H9 (cell line): ENCODE measurements around the gene MFSD11. TPM values are rescaled to one million over a fixed set of nuclear protein-coding genes. Genes with fewer than 3 reads are reported as not detected.

Experiments used
- DNase-seq: peaks from one replicate; pipeline ENCODE4 v3.0.0-alpha.2; 2017
- H2AFZ ChIP-seq: one replicate; pipeline ENCODE4 v1.6.1; 2013; ENCODE audit warnings: mild to moderate bottlenecking, low read length, control low read depth, moderate library complexity
- H2AK5ac ChIP-seq: 2 replicates; pipeline ENCODE4 v1.6.1; 2013; ENCODE audit warnings: low read length, control low read depth, mixed read lengths; ENCODE audit not compliant: insufficient read length
- H2BK120ac ChIP-seq: one replicate; pipeline ENCODE4 v1.6.1; 2013; ENCODE audit warnings: low read depth, mild to moderate bottlenecking, low read length, control low read depth, inconsistent platforms; ENCODE audit not compliant: poor library complexity, severe bottlenecking
- H2BK12ac ChIP-seq: 2 replicates; pipeline ENCODE4 v1.6.1; 2013; ENCODE audit warnings: low read length, control low read depth, mixed read lengths, low read depth; ENCODE audit not compliant: insufficient read length
- H2BK15ac ChIP-seq: 2 replicates; pipeline ENCODE4 v1.6.1; 2013; ENCODE audit warnings: low read depth, low read length, control low read depth
- H2BK20ac ChIP-seq: one replicate; pipeline ENCODE4 v1.6.1; 2013; ENCODE audit warnings: low read depth, mild to moderate bottlenecking, low read length, control low read depth, inconsistent platforms; ENCODE audit not compliant: poor library complexity, severe bottlenecking
- H2BK5ac ChIP-seq: 2 replicates; pipeline ENCODE4 v1.6.1; 2013; ENCODE audit warnings: low read length, control low read depth, mixed read lengths; ENCODE audit not compliant: insufficient read length
- H3K14ac ChIP-seq: 2 replicates; pipeline ENCODE4 v1.6.1; 2013; ENCODE audit warnings: low read length, control low read depth; ENCODE audit not compliant: insufficient read depth
- H3K18ac ChIP-seq: 2 replicates; pipeline ENCODE4 v1.6.1; 2013; ENCODE audit warnings: low read depth, mild to moderate bottlenecking, mixed read lengths, low read length, control low read depth; ENCODE audit not compliant: insufficient read length
- H3K23ac ChIP-seq: 2 replicates; pipeline ENCODE4 v1.6.1; 2013; ENCODE audit warnings: low read length, control low read depth, mixed read lengths, low read depth; ENCODE audit not compliant: insufficient read length
- H3K23me2 ChIP-seq: 2 replicates; pipeline ENCODE4 v1.6.1; 2013; ENCODE audit warnings: low read depth, mild to moderate bottlenecking, mixed read lengths, low read length, control low read depth; ENCODE audit not compliant: insufficient read length, poor library complexity, severe bottlenecking
- H3K27ac ChIP-seq: 2 replicates; pipeline ENCODE4 v1.5.1; 2013; ENCODE audit warnings: low read length, control low read depth, mixed read lengths, low read depth; ENCODE audit not compliant: insufficient read length
- H3K27me3 ChIP-seq: 2 replicates; pipeline ENCODE4 v1.6.1; 2013; ENCODE audit warnings: low read length, control low read depth, inconsistent platforms; ENCODE audit not compliant: insufficient read depth
- H3K4ac ChIP-seq: 2 replicates; pipeline ENCODE4 v1.6.1; 2013; ENCODE audit warnings: low read depth, mild to moderate bottlenecking, control low read depth, inconsistent platforms, low read length, moderate library complexity
- H3K4me1 ChIP-seq: 2 replicates; pipeline ENCODE4 v1.6.1; 2013; ENCODE audit warnings: low read length, control low read depth, inconsistent platforms; ENCODE audit not compliant: insufficient read depth
- H3K4me2 ChIP-seq: 2 replicates; pipeline ENCODE4 v1.6.1; 2013; ENCODE audit warnings: low read length, control low read depth, mixed read lengths; ENCODE audit not compliant: insufficient read length, insufficient read depth
- H3K56ac ChIP-seq: 2 replicates; pipeline ENCODE4 v1.6.1; 2013; ENCODE audit warnings: low read depth, mild to moderate bottlenecking, mixed read lengths, low read length, control low read depth; ENCODE audit not compliant: insufficient read length
- H3K79me1 ChIP-seq: 2 replicates; pipeline ENCODE4 v1.6.1; 2013; ENCODE audit warnings: low read depth, mild to moderate bottlenecking, moderate library complexity, low read length, control low read depth, inconsistent platforms; ENCODE audit not compliant: insufficient read depth, poor library complexity, severe bottlenecking
- H3K79me2 ChIP-seq: 2 replicates; pipeline ENCODE4 v1.6.1; 2013; ENCODE audit warnings: low read length, control low read depth, inconsistent platforms; ENCODE audit not compliant: insufficient read depth
- H3K9ac ChIP-seq: 2 replicates; pipeline ENCODE4 v1.6.1; 2013; ENCODE audit warnings: low read length, control low read depth, mixed read lengths; ENCODE audit not compliant: insufficient read length; ENCODE audit errors: extremely low read depth
- H3K9me3 ChIP-seq: one replicate; pipeline ENCODE4 v1.6.1; 2013; ENCODE audit warnings: low read depth, low read length, inconsistent platforms; ENCODE audit not compliant: control insufficient read depth
- H3T11ph ChIP-seq: one replicate; pipeline ENCODE4 v1.6.1; 2013; ENCODE audit warnings: mild to moderate bottlenecking, low read length, control low read depth, inconsistent platforms
- H4K20me1 ChIP-seq: one replicate; pipeline ENCODE4 v1.6.1; 2013; ENCODE audit not compliant: control insufficient read depth, insufficient read length, insufficient read depth
- H4K5ac ChIP-seq: 2 replicates; pipeline ENCODE4 v1.6.1; 2013; ENCODE audit warnings: low read depth, mild to moderate bottlenecking, mixed read lengths, low read length, control low read depth; ENCODE audit not compliant: insufficient read length
- H4K8ac ChIP-seq: replicated peaks from 2 replicates; pipeline ENCODE4 v1.6.1; 2013; ENCODE audit warnings: low read length, control low read depth, mixed read lengths, low read depth; ENCODE audit not compliant: insufficient read length
- H4K91ac ChIP-seq: 2 replicates; pipeline ENCODE4 v1.6.1; 2013; ENCODE audit warnings: low read depth, mild to moderate bottlenecking, moderate library complexity, mixed read lengths, low read length, control low read depth; ENCODE audit not compliant: insufficient read length
- H3K27ac Mint-ChIP-seq, 3 experiments: 2 replicates in 2 of 3; 3 replicates in 1 of 3; pipeline ENCODE4 v1.8.0; 2020 to 2021; ENCODE audit warnings: mixed read lengths in 3 of 3, mild to moderate bottlenecking in 1 of 3, moderate library complexity in 1 of 3
- H3K27me3 Mint-ChIP-seq: 2 replicates; pipeline ENCODE4 v1.8.0; 2021; ENCODE audit warnings: low read depth, mild to moderate bottlenecking, moderate library complexity, mixed read lengths
- H3K36me3 Mint-ChIP-seq, 3 experiments: 2 replicates in 2 of 3; 3 replicates in 1 of 3; pipeline ENCODE4 v1.8.0; 2020 to 2021; ENCODE audit warnings: low read depth in 3 of 3, mixed read lengths in 3 of 3; ENCODE audit not compliant: insufficient read depth in 1 of 3
- H3K4me1 Mint-ChIP-seq, 2 experiments: 2 replicates each; pipeline ENCODE4 v1.8.0; 2020; ENCODE audit warnings: mixed read lengths in 2 of 2
- H3K4me3 Mint-ChIP-seq, 2 experiments: 2 replicates in 1 of 2; 3 replicates in 1 of 2; pipeline ENCODE4 v1.8.0; 2020 to 2021; ENCODE audit warnings: mild to moderate bottlenecking in 2 of 2, mixed read lengths in 2 of 2, moderate library complexity in 1 of 2
- H3K9me3 Mint-ChIP-seq, 2 experiments: 2 replicates in 1 of 2; 3 replicates in 1 of 2; pipeline ENCODE4 v1.8.0; 2020; ENCODE audit warnings: mild to moderate bottlenecking in 2 of 2, mixed read lengths in 2 of 2, moderate library complexity in 1 of 2
- CTCF ChIP-seq: fragments of 200-600 bp; sonication (generic); conservative IDR thresholded peaks from 3 replicates; pipeline ENCODE4 v1.8.0; 2021; ENCODE audit warnings: antibody characterized with exemption, mild to moderate bottlenecking
- WGBS: extraction: QIAGEN DNeasy Blood & Tissue Kit; methylation state at CpG from one replicate; pipeline ENCODE4 v1.1.7; 2013; ENCODE audit warnings: missing lambda C conversion rate, low lambda C conversion rate, mixed read lengths; ENCODE audit not compliant: insufficient read length; ENCODE audit errors: extremely low coverage; 5-methylcytosine and 5-hydroxymethylcytosine counted together
- total RNA-seq: library from RNA; stranded (reverse); gene quantifications from 2 replicates; pipeline ENCODE4 v1.2.1, GENCODE V29; 2021

MFSD11 gene
- total RNA-seq, 1 experiment from 2014 or later = 19.9 TPM

GRCh38 chr17:76726776-76727718, 10.9 kb upstream of the MFSD11 start, which contains the start of gene METTL23:
Gene METTL23 (plus strand): TSS chr17:76726839. CDS start chr17:76729711, 2,872 bp downstream.
- peaks cover 13 to 52% (median 34%) of the 10 kb centered on the region in 3 experiments; a peak in 6 of 7 replicates for H3K36me3 Mint-ChIP-seq
- H3T11ph ChIP-seq = no peak within 1 kb of the TSS
- H3K4me3 Mint-ChIP-seq = peak within 1 kb of the TSS; percentile 88 to 92
- no peak within 1 kb of the TSS for H2AK5ac ChIP-seq
- H3K27ac Mint-ChIP-seq = peak within 1 kb of the TSS; percentile 65 to 94 (median 89); a peak in 6 of 7 replicates
- peaks cover 9% of the 10 kb centered on the region; the same call in 1 of the 2 replicates for H3K79me2 ChIP-seq
- H4K91ac ChIP-seq = peak within 1 kb of the TSS; percentile 98
- peak within 1 kb of the TSS; percentile 98 for H3K18ac ChIP-seq
- peaks cover 14 to 15% of the 10 kb centered on the region in 2 experiments for H3K4me1 Mint-ChIP-seq
- peaks cover 11% of the 10 kb centered on the region for H3K79me1 ChIP-seq
- H4K5ac ChIP-seq = no peak within 1 kb of the TSS
- peak within 1 kb of the TSS; percentile 99 for H3K14ac ChIP-seq
- H2BK5ac ChIP-seq = peak within 1 kb of the TSS; percentile 27
- no peak within 1 kb of the TSS for H2AFZ ChIP-seq
- peaks cover 13% of the 10 kb centered on the region for H3K23me2 ChIP-seq
- peak; percentile 77 for TF ChIP-seq CTCF
- no peaks in the 10 kb centered on the region for H3K4me1 ChIP-seq
- no peaks in the 10 kb centered on the region for H3K27me3 Mint-ChIP-seq
- H3K23ac ChIP-seq = no peak within 1 kb of the TSS
- peak within 1 kb of the TSS; percentile 94 for H3K4me2 ChIP-seq
- WGBS = no CpG with 5 or more reads among the region's 71 CpGs
- peak; percentile 82 for DNase-seq
- H3K9me3 ChIP-seq = no peaks in the 10 kb centered on the region
- no peaks in the 10 kb centered on the region for H4K20me1 ChIP-seq
- no peak within 1 kb of the TSS for H4K8ac ChIP-seq
- no peaks in the 10 kb centered on the region for H3K9me3 Mint-ChIP-seq
- peak within 1 kb of the TSS; percentile 31 for H2BK120ac ChIP-seq
- H3K27me3 ChIP-seq = no peaks in the 10 kb centered on the region
- H3K56ac ChIP-seq = peak within 1 kb of the TSS; percentile 52
- peak within 1 kb of the TSS; percentile 57 for H3K27ac ChIP-seq
- no peak within 1 kb of the TSS for H2BK12ac ChIP-seq
- peak within 1 kb of the TSS; percentile 32; the same call in 1 of the 2 replicates for H3K4ac ChIP-seq
- peak within 1 kb of the TSS; percentile 95 for H3K9ac ChIP-seq
- no peak within 1 kb of the TSS for H2BK20ac ChIP-seq
- no peak within 1 kb of the TSS for H2BK15ac ChIP-seq
